Measurements from ENCODE around the gene NKX2-2.
A peak's percentile ranks its signal among the peaks of the same experiment; 100 is the strongest.

NKX2-2 gene

GRCh38 chr20:21534453-21534852 lies 20.6 kb upstream of the NKX2-2 start:
- no peak for DNase-seq (ENCODE audit: low read depth)
- no peak overlapping the region for H3K4me3 ChIP-seq (replicated peaks; ENCODE audit: low read depth, low read length)
- TF ChIP-seq CTCF (IDR thresholded peaks at IDR 0.05; ENCODE audit: low read length, missing control alignments) = no peak

- peak; percentile 7 for TF ChIP-seq CTCF (IDR thresholded peaks at IDR 0.05; ENCODE audit: low read length, missing control alignments)
- no peak overlapping the region for H3K4me3 ChIP-seq (replicated peaks; ENCODE audit: low read depth, low read length)
- no peak for DNase-seq (ENCODE audit: low read depth)
Measured at GRCh38 chr20:21529863-21530262, 16.0 kb upstream of the NKX2-2 start.

GRCh38 chr20:21528870-21529269 lies 15.0 kb upstream of the NKX2-2 start:
- H3K4me3 ChIP-seq (replicated peaks; ENCODE audit: low read depth, low read length) = no peak overlapping the region
- no peak for DNase-seq (ENCODE audit: low read depth)
- TF ChIP-seq CTCF (IDR thresholded peaks at IDR 0.05; ENCODE audit: low read length, missing control alignments) = no peak

GRCh38 chr20:21527908-21528307 lies 14.0 kb upstream of the NKX2-2 start:
- no peak for DNase-seq (ENCODE audit: low read depth)
- no peak for TF ChIP-seq CTCF (IDR thresholded peaks at IDR 0.05; ENCODE audit: low read length, missing control alignments)
- no peak overlapping the region for H3K4me3 ChIP-seq (replicated peaks; ENCODE audit: low read depth, low read length)

GRCh38 chr20:21526776-21527175 lies 12.9 kb upstream of the NKX2-2 start:
- DNase-seq (ENCODE audit: low read depth) = no peak

GRCh38 chr20:21523895-21524294 lies 10.0 kb upstream of the NKX2-2 start:
- H3K4me3 ChIP-seq (replicated peaks; ENCODE audit: low read depth, low read length) = no peak overlapping the region
- no peak for DNase-seq (ENCODE audit: low read depth)
- TF ChIP-seq CTCF (IDR thresholded peaks at IDR 0.05; ENCODE audit: low read length, missing control alignments) = no peak

More at GRCh38 chr20:21526776-21527175, 12.9 kb upstream of the NKX2-2 start:
- no peak overlapping the region for H3K4me3 ChIP-seq (replicated peaks; ENCODE audit: low read depth, low read length)
- TF ChIP-seq CTCF (IDR thresholded peaks at IDR 0.05; ENCODE audit: low read length, missing control alignments) = no peak

- no peak overlapping the region for H3K4me3 ChIP-seq (replicated peaks; ENCODE audit: low read depth, low read length)
- no peak for TF ChIP-seq CTCF (IDR thresholded peaks at IDR 0.05; ENCODE audit: low read length, missing control alignments)
- DNase-seq (ENCODE audit: low read depth) = no peak
Measured at GRCh38 chr20:21523281-21523868, 9.5 kb upstream of the NKX2-2 start.

Measured in fibroblast of pulmonary artery (primary cell).